Measurements from ENCODE around the gene JAZF1. TPM values are rescaled to one million over a fixed set of nuclear protein-coding genes. Genes with fewer than 3 reads are reported as not detected.
A peak's percentile ranks its signal among the peaks of the same experiment; 100 is the strongest.

JAZF1 gene
- total and polyA plus RNA-seq, 2 experiments from 2014 or later, result 9.8 to 12.3 TPM

DNA sequence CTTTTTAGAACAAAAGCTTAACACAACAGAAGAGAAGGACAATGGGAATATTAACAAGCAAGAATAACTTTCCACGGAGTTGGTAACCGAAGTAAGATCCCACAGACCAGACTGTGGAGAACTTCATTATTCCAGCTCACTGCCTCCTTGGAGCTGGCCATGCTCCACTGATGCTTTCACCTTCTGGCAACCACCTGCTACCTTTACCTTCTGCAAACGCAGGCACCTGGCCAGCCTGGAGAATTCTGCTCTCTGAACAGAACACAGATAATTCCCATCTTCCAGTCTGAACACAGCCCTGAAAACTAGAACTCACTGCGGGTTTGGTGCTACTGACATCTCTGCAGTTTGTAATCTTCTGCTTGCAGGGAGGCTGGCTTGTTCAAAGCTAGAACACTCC is 66.5 kb downstream of the JAZF1 start:
- Histone ChIP-seq H3K36me3 (no peaks in the 10 kb centered on the region), H3K4me1 (ENCODE audit: low read depth) (peaks cover 24% of the 10 kb centered on the region), H3K27me3 (no peaks in the 10 kb centered on the region), H3K9me3 (ENCODE audit: low read depth) (no peaks in the 10 kb centered on the region), H3K4me3 (no peak overlapping the region), H3K27ac (no peak overlapping the region)
- TF ChIP-seq, protein P1, sequence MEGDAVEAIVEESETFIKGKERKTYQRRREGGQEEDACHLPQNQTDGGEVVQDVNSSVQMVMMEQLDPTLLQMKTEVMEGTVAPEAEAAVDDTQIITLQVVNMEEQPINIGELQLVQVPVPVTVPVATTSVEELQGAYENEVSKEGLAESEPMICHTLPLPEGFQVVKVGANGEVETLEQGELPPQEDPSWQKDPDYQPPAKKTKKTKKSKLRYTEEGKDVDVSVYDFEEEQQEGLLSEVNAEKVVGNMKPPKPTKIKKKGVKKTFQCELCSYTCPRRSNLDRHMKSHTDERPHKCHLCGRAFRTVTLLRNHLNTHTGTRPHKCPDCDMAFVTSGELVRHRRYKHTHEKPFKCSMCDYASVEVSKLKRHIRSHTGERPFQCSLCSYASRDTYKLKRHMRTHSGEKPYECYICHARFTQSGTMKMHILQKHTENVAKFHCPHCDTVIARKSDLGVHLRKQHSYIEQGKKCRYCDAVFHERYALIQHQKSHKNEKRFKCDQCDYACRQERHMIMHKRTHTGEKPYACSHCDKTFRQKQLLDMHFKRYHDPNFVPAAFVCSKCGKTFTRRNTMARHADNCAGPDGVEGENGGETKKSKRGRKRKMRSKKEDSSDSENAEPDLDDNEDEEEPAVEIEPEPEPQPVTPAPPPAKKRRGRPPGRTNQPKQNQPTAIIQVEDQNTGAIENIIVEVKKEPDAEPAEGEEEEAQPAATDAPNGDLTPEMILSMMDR (IDR thresholded peaks at IDR 0.05; ENCODE audit: low read depth, low read length), result no peak
- DNase-seq (ENCODE audit: low read depth in 1 of 2, low spot score in 1 of 2), result no peak

DNA sequence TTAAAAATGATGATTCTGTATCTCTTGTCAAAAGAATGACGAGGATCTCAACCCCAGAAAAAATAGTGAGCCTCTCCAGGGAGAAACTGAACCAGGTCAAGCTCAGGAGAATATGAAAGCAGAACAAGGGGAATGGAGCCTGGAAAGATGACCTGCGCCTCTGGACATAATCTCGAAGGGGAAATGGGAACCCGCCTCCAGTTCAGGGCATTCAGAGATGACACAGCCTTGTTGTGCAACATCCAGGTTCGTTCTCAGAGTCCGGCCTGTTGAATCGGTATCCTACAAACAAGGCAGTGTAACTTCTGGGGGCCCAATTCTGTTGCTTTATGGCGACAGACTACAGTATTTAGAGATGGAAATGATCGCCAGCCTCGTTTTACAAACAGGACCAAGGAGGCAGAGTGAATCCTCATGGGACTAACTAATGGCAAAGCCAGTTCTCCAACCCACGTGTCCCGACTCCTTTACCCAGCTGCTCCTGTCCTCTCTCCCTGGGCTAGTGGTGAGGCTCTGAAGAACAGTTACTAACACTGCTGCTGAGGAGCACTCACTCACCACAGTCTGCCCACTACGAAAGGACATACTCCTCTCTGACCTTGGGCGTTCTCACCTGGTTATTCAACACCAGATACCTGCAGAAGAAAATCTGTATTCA is 67.6 kb downstream of the JAZF1 start:
- no peaks in the 10 kb centered on the region for H3K36me3 ChIP-seq
- TF ChIP-seq, protein P1 (IDR thresholded peaks at IDR 0.05; ENCODE audit: low read depth, low read length), result no peak
- no peak overlapping the region for H3K4me3 ChIP-seq
- DNase-seq (ENCODE audit: low read depth in 1 of 2, low spot score in 1 of 2), result peak in 1 of 2 donors; percentile 75
- peaks cover 24% of the 10 kb centered on the region for H3K4me1 ChIP-seq (ENCODE audit: low read depth)
- no peak overlapping the region for H3K27ac ChIP-seq
- no peaks in the 10 kb centered on the region for H3K9me3 ChIP-seq (ENCODE audit: low read depth)
- H3K27me3 ChIP-seq, result no peaks in the 10 kb centered on the region

DNA sequence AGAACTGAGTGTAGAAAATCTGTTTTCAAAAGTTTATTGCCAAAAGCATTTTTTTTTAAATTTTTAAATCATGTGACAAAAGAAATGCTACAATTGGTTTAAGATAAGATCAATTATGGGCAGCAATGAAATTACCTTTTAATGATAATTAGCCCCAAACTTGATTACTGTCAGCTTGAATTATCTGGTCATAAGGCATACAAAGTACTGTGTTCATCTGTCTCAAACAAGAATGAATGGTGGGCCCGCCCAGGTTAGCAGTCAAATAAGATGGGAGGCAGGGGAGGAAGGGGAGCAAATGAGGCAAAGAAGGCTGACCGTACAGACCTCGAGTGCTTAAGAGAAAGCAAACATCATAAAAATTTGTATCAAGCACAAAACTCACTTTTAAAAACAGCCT is 68.1 kb downstream of the JAZF1 start:
- Histone ChIP-seq H3K4me1 (ENCODE audit: low read depth) (peaks cover 24% of the 10 kb centered on the region), H3K36me3 (no peaks in the 10 kb centered on the region), H3K9me3 (ENCODE audit: low read depth) (no peaks in the 10 kb centered on the region), H3K27ac (no peak overlapping the region), H3K4me3 (no peak overlapping the region), H3K27me3 (no peaks in the 10 kb centered on the region)
- no peak for DNase-seq (ENCODE audit: low read depth in 1 of 2, low spot score in 1 of 2)
- TF ChIP-seq, protein P1 (IDR thresholded peaks at IDR 0.05; ENCODE audit: low read depth, low read length), result no peak

DNA sequence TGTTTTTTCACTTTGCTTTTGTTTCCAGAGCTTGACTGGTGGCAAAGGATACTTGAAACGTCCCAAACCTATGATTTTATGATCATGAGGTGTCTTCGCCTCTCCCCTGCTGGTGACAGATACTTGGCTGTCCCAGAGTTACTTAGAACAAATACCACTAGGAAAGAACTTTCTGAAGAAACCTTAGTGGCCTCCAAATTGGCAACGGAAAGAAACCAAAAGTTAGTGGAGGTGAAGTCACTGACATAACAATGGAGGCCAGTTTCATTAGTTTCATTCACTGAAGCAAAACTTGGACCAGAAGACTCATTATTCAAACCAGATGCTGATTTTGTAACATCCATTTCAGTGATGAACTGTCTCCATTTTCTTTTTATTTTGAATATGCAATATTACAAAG is 68.6 kb downstream of the JAZF1 start:
- DNase-seq (ENCODE audit: low read depth in 1 of 2, low spot score in 1 of 2), result peak in 1 of 2 donors; percentile 14

DNA sequence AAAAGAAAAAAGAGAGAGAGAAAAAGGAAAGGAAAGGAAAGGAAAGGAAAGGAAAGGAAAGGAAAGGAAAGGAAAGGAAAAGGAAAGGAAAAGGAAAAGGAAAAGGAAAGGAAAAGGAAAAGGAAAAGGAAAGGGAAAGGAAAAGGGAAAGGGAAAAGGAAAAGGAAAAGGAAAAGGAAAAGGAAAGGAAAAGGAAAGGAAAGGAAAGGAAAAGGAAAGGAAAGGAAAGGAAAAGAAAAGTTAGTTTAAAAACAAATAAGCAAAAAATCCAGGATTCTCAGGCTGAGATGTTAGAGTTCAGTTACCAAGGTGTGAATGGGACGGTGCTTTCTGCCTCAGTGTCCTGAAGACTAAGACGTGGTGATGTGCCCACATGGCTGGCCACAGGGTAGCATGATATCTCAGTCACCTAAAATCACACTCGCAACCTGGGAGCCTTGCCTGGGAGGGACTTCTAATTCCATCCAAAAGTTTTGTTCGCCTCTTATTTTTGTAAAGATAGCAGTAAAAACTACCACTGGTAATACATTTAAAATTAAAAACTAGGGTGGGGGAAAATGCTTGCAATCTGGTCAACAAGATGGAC is 70.1 kb downstream of the JAZF1 start:
- peaks cover 35% of the 10 kb centered on the region for H3K4me1 ChIP-seq (ENCODE audit: low read depth)
- H3K27me3 ChIP-seq, result no peaks in the 10 kb centered on the region
- H3K27ac ChIP-seq, result no peak overlapping the region
- no peak overlapping the region for H3K4me3 ChIP-seq
- no peaks in the 10 kb centered on the region for H3K9me3 ChIP-seq (ENCODE audit: low read depth)
- DNase-seq (ENCODE audit: low read depth in 1 of 2, low spot score in 1 of 2), result no peak
- H3K36me3 ChIP-seq, result no peaks in the 10 kb centered on the region
- TF ChIP-seq, protein P1 (IDR thresholded peaks at IDR 0.05; ENCODE audit: low read depth, low read length), result no peak

More for the DNA sequence above, 68.6 kb downstream of the JAZF1 start:
- TF ChIP-seq, protein P1 (IDR thresholded peaks at IDR 0.05; ENCODE audit: low read depth, low read length), result no peak
- no peaks in the 10 kb centered on the region for H3K27me3 ChIP-seq
- H3K4me1 ChIP-seq (ENCODE audit: low read depth), result peaks cover 28% of the 10 kb centered on the region
- no peaks in the 10 kb centered on the region for H3K9me3 ChIP-seq (ENCODE audit: low read depth)
- no peaks in the 10 kb centered on the region for H3K36me3 ChIP-seq
- no peak overlapping the region for H3K4me3 ChIP-seq
- H3K27ac ChIP-seq, result no peak overlapping the region

Measured in cardiac muscle cell (in vitro differentiated cells and primary cell).